Eye (tissue), 1 donor: Measurements from ENCODE around the gene PAMR1.

Source experiments
- DNase-seq: peaks from one replicate; pipeline ENCODE4 v3.0.0-alpha.2; 2015

Gene PAMR1

DNA sequence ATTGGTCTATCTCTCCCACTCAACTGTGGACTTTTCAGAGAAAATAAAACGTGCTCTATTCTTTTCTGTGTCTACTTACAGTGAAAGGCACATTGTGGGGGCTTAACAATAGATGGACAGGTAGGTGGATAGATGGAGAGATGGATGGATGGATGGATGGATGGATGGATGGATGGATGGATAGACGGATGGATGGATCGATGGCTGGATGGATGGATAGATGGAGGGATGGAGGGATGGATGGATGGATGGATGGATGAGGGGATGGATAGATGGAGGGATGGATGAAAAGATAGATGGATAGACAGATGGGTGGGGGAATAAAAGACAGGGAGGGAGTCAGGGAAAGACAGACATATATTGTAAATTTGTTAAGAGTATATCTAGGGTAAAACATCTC is 91.8 kb downstream of the PAMR1 start:
- DNase-seq, result no peak

DNA sequence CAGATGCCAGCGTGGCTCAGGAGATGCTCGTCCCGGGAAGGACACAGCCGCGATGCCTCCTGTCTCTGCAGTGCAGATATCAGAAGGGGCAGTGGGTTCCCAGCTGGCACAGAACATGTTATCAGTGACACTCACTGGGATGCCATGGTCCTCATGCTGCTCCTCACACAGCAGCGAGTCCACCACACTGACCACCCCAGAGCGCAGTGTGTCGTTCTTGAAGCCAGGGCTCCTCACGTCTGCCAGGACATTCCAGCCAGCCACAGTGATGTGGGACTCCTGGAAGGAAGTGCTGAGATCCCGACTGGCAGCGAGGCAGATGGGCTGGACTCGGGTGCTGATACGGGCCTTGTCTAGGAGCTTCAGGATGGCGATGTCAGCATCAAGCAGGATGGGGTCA is 93.0 kb downstream of the PAMR1 start:
- DNase-seq, result no peak

DNA sequence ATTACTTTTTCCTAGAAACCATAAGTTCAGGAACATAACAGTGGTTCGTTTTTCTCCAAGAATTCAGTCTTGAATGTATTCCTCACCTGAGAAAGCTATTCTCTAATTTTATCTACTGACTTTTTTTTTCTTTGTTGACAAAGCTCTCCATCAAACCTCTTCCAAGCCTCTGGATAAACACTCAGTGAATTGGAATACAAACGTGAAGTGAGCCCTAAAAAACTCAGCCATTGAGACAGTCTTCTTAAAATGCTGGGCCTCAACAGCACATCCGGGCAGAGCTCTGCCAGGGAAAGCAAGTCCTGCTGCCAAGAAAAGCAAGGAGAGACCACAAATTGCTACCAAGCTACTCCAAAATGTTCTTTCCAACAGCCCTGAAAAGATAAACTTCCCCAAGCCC is 98.3 kb downstream of the PAMR1 start:
- DNase-seq, result peak; percentile 62

DNA sequence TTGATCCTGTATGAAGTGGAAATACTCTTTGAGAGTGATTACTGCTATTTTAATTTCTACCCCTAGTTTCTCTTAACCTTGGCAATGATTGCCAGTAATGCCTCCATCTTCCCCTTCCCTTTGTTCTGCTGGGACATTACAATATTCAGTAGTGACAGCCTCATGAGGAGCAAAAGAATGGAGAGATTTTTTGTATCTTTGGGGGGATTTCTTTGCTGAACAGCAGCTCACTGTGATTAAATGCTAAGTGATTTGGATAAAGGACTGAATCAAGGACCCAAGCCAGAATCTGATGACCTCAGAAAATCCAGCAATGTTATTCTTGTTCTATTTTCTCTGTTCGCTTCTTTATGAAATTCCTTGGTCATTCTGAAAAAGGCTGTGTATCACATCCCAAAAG is 99.1 kb downstream of the PAMR1 start:
- DNase-seq, result no peak

DNA sequence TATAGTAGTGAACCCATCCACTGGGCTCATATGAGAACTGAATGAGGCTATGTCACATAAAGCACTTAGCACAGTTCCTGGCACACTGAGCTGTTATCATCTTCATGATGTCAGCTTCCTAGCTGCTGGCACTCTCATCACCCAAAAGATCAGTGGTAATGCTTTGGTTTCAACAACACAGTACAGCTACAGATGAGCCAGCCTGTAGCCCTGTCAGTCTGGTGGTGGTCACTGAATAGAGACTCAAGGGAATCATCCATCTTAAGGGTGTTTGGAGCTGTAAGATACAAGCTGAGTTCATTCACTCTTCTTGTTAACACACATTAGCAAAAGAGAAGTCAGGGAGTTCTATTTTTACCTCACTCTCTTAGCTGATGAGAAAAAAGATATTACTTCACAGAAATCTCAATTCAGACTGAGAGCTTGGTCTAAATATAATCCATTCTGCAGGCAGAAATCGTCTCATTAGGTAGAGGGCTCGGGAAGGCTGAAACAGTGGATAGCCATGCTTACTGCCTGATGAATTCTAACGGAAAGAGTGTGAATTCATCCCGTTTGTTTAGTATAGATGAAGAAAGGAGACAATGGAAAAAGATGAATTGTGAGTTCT is 99.7 kb downstream of the PAMR1 start:
- no peak for DNase-seq

DNA sequence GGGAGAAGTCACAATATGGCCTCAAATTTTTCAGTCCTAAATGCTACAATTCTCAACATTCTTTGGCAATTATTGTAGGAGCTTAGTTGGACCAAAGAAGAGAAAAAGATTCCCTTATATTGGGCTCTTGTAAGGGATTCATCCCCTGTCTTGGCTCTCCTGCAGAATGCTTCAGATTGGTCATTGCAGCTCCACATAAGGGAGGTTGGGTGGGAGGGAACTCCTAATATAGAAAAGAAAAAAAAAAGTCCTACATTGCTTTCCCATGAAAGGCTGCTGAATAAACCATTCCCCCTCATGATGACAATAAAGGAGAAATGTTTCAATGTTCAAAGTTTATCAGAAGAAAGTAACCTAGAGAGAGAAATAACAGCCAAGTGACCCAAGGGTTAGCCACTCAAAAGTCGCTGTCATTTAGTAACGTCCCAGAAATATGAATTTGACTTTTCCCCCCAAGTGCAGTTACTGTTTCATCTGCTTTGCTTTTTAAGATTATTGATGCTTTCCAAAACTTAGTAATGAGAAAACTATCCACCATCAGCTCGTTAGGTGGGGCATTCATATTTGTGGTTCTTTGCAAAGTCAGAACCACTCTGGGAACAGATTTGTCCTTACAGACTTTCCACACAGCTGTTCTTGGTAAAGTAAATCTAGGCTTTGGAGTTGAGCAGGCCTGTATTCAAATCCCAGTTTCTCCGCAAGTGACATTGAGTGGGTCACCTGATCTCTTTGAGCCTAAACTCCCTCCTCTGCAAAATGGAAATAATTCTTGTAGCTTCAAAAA is 101.1 kb downstream of the PAMR1 start:
- DNase-seq, result no peak

DNA sequence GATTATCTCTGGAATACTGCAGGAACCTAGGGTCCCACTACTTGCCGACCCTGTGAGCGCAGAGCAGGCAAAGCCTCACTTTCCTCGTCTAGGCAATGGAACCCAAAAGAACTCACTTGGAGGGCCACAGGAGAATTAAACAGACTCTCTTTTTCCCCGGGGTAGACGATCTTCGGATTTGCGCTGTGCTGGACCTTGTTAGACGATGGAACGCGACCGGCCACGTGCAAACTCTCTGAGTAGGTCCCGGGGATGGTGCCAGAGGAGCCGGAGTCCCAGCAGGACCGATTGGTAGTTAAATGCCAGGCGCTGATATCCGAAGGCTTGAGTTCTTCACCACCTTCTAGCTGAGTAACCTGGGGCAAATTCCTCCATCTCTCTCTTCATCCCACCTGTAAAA is 105.0 kb downstream of the PAMR1 start:
- no peak for DNase-seq

DNA sequence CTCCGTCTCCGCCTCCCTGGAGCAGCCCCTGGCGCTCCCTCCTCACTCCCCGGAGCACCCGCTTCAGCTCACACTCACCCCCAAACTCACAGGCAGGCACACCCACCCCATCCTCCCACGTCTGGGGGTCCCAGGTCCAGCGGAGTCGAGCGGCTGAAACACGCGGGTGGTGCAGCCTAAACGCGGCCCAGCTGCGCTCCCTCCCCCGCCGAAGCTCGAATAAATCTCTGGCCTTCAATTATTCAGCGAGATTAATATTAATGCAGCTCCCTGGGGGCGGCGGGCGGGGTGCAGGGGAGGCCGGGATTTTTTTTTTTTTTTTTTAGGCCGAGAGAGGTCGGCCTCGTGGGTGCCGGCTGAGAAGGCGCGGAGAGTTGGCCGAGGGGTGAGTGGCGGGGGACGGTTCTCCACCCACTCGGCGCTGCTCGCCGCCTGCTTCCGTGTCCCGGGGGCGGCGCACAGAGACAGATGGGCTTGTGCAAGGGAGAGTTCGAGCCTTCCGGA is 105.5 kb downstream of the PAMR1 start:
- DNase-seq, result peak; percentile 78

DNA sequence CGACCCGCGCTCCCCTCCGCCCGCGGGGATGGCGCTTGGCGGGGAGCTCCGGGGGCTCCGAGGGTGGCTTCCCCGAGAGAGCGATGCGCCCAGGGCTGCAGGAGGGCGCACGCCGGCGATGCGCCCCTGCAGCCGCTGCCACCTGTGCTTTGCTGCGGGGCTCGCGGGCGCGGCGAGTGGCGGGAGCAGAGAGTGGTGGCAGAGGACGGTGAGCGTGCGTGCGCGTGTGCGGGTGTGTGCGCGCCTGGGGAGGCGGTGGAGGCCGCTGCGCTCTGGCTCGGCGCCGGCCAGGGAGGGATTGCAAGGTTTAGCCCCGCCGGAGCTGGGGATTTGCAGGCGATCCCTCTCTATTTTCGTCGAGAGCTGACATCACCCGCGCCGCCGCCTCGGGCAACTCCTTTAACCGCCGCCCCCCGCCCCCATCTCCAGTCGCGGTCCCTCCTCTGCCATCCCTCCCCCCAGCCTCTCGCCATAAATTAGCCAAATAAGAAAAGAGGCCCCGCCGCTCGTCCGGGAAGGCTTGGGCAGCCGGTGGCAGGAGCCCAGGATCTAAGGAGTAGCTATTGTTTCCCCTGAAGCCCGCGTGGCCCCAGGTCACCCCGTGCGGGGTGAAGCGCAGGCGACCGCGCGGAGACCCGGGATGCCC is 106.1 kb downstream of the PAMR1 start, which contains the start of gene SLC1A2:
TSS of gene SLC1A2 (minus strand) at position 375 of the 646 bp plus-strand sequence. CDS start 592 bp downstream, outside the sequence.
- DNase-seq, result peak; percentile 83

DNA sequence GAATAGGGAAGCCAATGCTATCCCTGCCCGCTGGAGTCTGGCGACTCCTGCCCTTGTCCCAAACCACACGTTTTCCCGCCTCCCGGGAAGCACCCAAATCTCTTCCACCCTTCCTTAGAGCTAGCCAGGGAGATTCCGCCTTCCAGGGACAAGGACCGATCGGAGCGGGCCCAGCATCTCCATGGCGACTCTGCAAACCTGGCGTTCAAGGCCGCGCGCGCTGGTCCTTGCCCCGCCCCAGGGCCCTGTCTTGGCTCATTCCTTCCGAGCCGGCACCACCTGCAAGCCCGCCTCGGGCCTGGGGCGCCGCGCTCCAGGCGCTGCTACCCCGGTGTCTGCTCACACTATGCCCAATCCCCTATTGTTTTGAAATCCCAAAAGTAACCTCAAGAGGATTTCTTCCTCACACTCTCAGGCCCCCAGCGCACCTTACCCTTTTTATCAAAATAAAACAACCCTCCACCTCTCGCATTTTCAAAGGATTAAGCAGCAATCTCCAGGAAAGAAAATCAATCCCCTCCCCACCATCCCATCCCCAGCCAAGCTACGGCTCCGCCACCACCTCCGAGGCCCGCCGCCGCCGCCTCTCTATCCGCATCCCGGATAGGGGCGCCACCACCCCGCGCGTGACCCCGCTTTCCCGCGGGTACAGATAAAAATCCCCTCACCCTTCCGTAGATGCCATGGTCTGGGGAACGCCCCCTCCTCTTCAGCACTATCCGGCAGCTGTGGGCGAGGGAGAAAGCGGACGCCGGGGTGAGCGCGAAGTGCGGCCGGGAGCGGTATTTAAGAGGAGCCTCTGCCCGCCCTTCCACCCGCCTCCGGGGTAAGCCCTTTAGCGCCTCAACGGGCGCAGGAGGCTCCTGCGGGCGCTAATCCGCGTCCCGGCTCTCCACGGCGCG is 106.9 kb downstream of the PAMR1 start:
- peak; percentile 79 for DNase-seq

DNA sequence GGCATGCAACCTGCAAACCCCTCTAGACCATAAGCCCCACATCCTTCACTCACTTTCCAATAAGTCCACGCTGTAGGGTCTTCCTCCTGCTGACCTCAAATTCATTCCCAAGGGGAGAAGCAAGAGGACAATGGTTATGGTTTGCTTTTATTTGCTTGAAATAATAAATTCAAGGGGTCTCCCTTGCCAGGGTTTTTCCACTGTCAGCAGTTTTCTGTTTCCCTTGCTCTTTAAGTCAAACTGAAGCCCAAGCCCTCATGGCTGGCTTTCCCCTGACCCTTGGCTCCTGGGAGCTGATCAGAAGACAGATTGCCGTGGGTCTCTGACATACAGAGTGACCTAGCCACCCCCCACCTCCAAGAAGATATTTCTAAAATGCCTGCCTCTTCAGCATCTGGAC is 109.9 kb downstream of the PAMR1 start:
- DNase-seq, result no peak

DNA sequence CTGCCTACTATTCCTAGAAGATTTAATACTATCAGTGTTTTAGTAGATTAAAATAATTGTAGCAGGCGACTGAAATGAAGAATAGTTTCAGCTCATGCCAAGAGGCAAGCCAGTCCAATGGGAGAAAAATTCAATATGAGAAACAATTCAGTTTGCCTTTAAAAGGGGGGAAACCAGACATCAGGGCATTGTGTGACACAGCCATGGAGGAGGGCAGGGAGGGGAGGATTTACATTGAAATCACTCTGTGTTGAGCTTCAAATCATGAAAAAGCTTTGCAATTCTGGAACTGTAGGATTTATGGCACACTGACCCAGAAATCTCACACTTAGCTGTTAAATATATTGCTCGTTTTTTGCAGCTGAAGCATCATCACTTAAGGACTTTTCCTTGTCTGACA is 110.6 kb downstream of the PAMR1 start:
- DNase-seq, result no peak

DNA sequence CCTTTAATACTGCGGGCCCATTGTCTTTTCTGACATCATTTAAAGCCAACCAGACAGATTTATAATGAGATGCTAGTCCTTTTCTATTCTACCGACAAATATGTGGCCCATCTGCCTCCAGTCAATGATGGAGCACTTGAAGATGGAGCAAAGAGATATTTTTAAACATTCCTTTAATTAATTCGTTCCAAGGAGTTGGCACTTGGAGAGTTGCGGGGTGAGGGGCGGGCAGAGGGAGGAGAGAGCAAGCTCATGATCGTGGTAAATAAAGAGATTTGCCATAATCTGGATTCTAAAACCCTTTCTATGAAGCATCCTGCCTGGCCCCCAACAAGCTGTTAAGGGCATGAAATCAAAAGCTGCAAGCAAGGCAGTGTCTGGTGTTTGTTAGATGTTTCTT is 111.1 kb downstream of the PAMR1 start:
- no peak for DNase-seq

DNA sequence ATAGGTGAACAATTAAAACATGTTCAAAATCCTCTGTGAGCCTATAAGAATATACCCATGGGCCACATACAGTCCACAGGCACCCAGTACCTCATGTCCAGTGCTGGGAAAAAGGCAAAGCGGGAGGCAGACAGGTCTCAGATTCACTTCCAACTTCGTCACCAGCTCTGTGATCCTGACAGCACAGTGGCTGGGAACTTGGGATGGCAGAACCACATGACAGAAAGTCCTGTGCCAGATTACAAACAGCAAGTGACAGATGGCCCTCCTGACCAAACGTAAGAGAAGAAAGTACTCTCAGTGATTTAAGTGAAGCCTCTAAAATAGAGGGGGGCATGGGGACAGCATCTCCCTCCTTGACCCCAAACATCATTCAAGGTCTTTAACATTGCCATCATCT is 111.8 kb downstream of the PAMR1 start:
- DNase-seq, result no peak

DNA sequence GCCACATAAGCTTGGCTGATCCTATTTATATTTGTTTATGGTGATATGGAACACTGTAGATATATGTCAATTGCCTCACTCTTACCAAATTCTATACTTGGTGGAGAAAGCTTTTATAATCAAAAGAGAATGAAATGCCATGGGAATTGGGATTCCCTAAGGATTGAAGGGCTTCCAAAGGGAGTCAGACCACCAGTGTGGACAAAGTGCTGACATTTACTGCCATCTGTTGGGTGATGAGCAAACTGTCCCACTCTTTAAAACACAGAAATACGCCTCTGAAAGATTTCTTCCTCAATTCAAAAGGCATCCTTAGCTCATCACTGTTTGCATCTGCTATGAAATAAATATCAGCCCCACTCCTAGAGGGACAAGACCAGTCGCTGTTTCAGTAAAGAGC is 113.1 kb downstream of the PAMR1 start:
- DNase-seq, result peak; percentile 67

DNA sequence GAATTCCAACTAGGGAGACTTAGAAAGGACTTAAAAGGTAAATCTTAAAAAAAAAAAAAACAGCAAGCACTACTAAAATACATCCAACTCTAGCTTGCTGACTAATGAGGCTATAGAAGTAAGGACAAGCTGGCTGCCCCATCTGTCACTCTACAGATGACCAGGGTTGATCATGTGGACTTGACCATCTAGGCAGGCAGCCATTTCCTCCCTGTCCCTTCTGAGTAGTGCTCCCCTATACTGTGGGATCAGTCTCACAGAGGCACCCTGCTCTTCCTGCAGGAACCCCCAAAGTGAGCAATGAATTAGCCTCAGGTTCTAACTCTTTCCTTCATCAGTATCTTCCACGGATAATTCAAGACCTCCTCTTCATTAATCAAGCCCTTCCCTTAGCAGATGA is 118.4 kb downstream of the PAMR1 start:
- DNase-seq, result no peak

DNA sequence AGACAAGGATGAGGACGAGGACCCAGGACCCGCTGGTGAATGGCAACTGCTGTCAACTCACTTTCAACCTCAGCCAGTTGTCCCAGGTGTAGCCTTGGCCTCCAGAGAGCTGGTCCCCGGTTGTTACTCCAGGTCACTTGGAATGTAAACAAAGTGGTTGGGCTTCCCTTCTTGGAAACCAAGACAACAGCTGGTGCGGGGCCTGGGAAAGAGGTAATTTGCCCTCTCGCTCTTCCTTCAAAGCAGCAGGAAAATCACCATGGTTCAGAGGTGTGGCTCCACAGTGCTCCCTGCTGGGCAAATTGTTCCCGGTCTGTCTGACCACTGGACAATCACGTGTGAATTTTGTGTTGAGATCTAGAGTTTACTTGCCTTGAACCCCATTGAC is 121.0 kb downstream of the PAMR1 start:
- DNase-seq, result peak; percentile 58

DNA sequence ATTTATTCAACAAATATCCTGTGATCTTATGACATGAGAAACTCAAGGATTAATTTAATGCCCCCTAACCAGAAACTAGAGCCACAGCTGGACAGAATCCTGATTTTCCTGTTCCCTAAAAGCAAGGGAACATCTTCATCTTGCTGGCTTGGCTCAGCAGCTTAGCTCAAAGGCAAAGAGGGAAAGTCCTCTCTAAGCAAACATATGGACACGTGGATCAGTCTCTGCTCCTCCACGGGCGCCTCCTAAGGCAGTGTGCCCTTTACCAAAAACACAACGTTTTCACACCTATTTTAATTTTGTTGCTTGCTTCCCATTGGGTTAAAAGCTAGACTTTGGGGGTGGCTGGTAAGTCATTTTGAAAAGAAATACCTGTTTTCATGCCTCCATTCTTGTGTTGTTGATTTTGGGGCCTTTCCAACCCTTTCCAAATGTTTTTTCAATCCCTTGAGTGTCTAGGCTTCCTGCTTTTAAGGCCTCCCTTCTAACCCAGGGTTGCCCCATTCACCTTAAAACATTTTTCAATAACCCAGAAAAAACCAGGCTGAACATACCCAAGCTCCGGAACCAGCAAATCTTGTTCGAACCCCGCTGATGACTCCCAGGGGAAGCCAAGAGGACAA is 121.5 kb downstream of the PAMR1 start:
- no peak for DNase-seq

DNA sequence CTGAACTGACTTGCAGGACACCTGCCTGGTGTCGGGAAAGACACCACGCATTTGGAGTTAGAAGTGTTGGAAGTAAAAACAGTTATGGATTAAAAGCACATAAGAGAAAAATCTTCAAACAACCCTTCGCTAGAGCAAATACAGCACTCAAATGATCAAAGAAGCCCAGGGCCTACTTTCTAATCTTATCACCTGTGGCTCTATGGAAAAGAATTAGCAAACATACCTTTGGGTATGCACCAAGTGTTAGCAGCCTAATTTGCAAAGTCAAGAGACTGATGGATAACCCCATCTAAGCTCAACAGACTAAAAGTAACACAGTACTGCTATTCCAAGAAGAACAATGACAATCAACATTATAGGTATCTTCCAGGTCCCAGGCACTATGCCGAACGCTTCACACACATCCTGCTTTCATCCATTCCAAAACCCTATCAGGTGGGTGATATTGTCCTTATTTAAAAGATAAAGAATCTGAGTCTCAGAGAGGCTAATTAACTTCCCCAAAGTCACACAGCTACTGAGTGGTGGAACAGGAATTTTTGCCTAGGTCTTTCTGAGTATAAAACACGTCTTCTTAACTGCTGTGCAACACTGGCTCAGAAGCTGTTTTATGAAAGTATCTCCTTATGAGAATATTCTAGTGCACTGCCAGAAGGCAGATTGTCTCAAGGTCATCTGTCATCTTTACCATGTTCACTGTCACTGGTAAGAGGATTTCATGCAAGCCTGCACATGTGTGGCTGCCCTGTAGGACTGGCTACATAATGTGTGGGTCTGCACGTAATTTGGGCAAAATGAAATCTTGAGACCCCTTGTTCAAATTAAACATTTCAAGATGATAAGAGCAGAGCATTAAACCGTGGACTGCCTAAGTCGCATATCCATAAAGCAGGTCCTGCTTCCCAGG is 122.4 kb downstream of the PAMR1 start:
- no peak for DNase-seq

DNA sequence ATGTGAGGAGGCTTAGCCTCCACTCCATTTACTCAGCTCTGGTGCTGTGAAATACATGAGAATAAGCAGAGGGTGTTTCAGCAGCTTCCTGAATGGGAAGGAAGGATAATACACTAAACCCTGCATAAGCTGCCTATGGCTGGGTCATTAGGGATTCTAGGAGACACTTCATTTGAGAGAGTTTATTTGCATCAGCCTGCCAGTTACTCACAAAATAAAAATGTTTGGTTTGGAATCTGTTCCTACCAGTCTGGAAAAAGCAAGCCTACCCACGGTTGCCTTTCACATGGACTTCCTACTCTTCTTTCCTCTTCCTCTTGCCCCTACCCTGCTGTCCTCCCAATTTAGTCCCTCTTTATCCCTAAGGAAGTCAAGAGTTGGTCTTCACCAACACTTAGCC is 126.5 kb downstream of the PAMR1 start:
- DNase-seq, result no peak

DNA sequence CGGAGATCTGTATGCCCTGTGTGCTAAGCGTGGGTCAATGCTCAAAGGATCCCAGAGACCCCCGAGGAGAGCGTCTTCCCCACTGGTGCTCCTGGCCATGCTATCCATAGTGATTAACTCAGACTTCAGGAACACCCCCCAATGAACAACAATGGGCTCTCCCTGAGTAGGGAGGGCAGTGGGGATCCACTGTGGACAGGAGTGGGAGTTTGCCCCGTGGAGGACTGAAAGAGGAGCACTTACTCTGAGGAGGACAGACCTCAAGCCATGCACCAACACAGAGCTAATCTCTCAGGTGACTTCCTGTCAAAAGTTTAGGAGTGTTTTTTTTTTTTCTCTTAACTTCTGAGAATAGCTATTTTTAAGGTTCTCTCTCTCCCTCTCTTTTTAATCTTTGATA is 130.5 kb downstream of the PAMR1 start:
- DNase-seq, result no peak
